Retinal pigment epithelial cell (primary cell): ENCODE measurements around the gene DUSP6.
A peak's percentile ranks its signal among the peaks of the same experiment; 100 is the strongest.

Experiments used
- DNase-seq: peaks from one replicate; pipeline ENCODE4 v3.0.0-alpha.2; 2010; ENCODE audit warnings: low read depth
- H3K4me3 ChIP-seq: 2 replicates; pipeline ENCODE4 v1.5.1; 2011; ENCODE audit warnings: mild to moderate bottlenecking, low read length, control low read depth, moderate library complexity
- CTCF ChIP-seq: conservative IDR thresholded peaks from 2 replicates; pipeline ENCODE4 v1.5.1; 2011; ENCODE audit warnings: low read depth, low read length, control low read depth, inconsistent platforms

DUSP6 gene

GRCh38 chr12:89357297-89357730 lies 5.0 kb upstream of the DUSP6 start:
- DNase-seq = peak; percentile 93
- H3K4me3 ChIP-seq = peak overlapping the region; percentile 19
- no peak for TF ChIP-seq CTCF

GRCh38 chr12:89356069-89356665 lies 3.9 kb upstream of the DUSP6 start:
- TF ChIP-seq CTCF = no peak
- no peak for DNase-seq
- no peak overlapping the region for H3K4me3 ChIP-seq

- TF ChIP-seq CTCF = peak; percentile 37
- peak overlapping the region; percentile 93 for H3K4me3 ChIP-seq
- no peak for DNase-seq
Observed at GRCh38 chr12:89355243-89356068, 3.2 kb upstream of the DUSP6 start.

GRCh38 chr12:89354612-89355067 lies 2.3 kb upstream of the DUSP6 start:
- no peak for TF ChIP-seq CTCF
- H3K4me3 ChIP-seq = peak overlapping the region; percentile 93
- no peak for DNase-seq

GRCh38 chr12:89353823-89354611 lies 1.7 kb upstream of the DUSP6 start:
- DNase-seq = no peak
- no peak for TF ChIP-seq CTCF
- H3K4me3 ChIP-seq = peak overlapping the region; percentile 93

GRCh38 chr12:89353188-89353822 lies 1.0 kb upstream of the DUSP6 start:
- no peak for DNase-seq
- no peak for TF ChIP-seq CTCF
- H3K4me3 ChIP-seq = peak overlapping the region; percentile 93
